PC-3 (cell line): Measurements from ENCODE around the gene NMD3.

ENCODE experiments used
- CTCF ChIP-seq: fragments of 300-600 bp; sonication (generic); conservative IDR thresholded peaks from 2 replicates; pipeline ENCODE4 v1.5.1; 2017; ENCODE audit warnings: antibody characterized with exemption, low read depth, mild to moderate bottlenecking, low read length
- EZH2 ChIP-seq: fragments of 300-600 bp; sonication (generic); IDR thresholded peaks from one replicate; pipeline ENCODE4 v1.6.1; 2017; ENCODE audit warnings: antibody characterized with exemption, mild to moderate bottlenecking, low read length; ENCODE audit not compliant: unreplicated experiment
- EZH2phosphoT487 ChIP-seq: fragments of 300-600 bp; sonication (generic); IDR thresholded peaks from 2 replicates; pipeline ENCODE4 v1.6.1; 2018; ENCODE audit warnings: mild to moderate bottlenecking, antibody characterized with exemption, low read length, borderline replicate concordance

GRCh38 chr3:161284989-161285388 is 63.9 kb downstream of the NMD3 start:
- TF ChIP-seq EZH2phosphoT487 (no peak), CTCF (no peak), EZH2 (no peak)
